ENCODE data around the gene PSMG3. TPM values are rescaled to one million over a fixed set of nuclear protein-coding genes. Genes with fewer than 3 reads are reported as not detected.

The PSMG3 gene
- total and polyA plus RNA-seq, 2 of the 8 experiments (the other 6 are each of a cell fraction or from before 2014, with no cell fraction given): 30.2 to 62.0 TPM

- WGBS, 2 experiments (ENCODE audit: extremely low coverage in 1 of 2, insufficient coverage in 1 of 2, insufficient read length in 1 of 2, insufficient replicate concordance in 2 of 2, low coverage in 1 of 2, low lambda C conversion rate in 2 of 2, missing lambda C conversion rate in 1 of 2): 85% methylated on average over 9 of the region's 12 CpGs; no CpG with 5 or more reads in 1 of the 2 experiments
- TF ChIP-seq RBBP5 (IDR thresholded peaks at IDR 0.05; ENCODE audit: borderline replicate concordance, low read depth, low read length) (no peak), POU5F1 (IDR thresholded peaks at IDR 0.05; ENCODE audit: low read depth, low read length) (no peak), CHD2 (IDR thresholded peaks at IDR 0.05; ENCODE audit: low read length) (no peak), SAP30 (IDR thresholded peaks at IDR 0.05; ENCODE audit: insufficient read depth, insufficient replicate concordance, low read length) (no peak), RXRA (IDR thresholded peaks at IDR 0.05; ENCODE audit: insufficient read depth, low read depth, low read length) (no peak), SIRT6 (IDR thresholded peaks at IDR 0.05; ENCODE audit: low read length) (no peak), NANOG (IDR thresholded peaks at IDR 0.05; ENCODE audit: insufficient read depth, low read depth, low read length, poor library complexity, severe bottlenecking) (no peak), EP300 (IDR thresholded peaks at IDR 0.05; ENCODE audit: borderline replicate concordance in 1 of 2, low read depth in 2 of 2, low read length in 2 of 2) (no peak), KDM4A (IDR thresholded peaks at IDR 0.05; ENCODE audit: low read depth, low read length, severe bottlenecking) (no peak), USF2 (IDR thresholded peaks at IDR 0.05; ENCODE audit: low read length) (no peak), SIX5 (IDR thresholded peaks at IDR 0.05; ENCODE audit: low read depth, low read length) (no peak), TAF1 (IDR thresholded peaks at IDR 0.05; ENCODE audit: low read depth, low read length) (no peak)
Observed at GRCh38 chr7:1598961-1599639, 29.3 kb upstream of the PSMG3 start.

More at GRCh38 chr7:1598961-1599639, 29.3 kb upstream of the PSMG3 start:
- Histone ChIP-seq H3K4me3 (ENCODE audit: extremely low read depth in 1 of 4, insufficient read depth in 2 of 4, low read depth in 3 of 4, low read length in 4 of 4) (no peak overlapping the region), H2AK5ac (ENCODE audit: low read depth, low read length) (no peak overlapping the region), H3K56ac (replicated peaks; ENCODE audit: insufficient read length, low read depth, low read length) (no peak overlapping the region), H4K8ac (ENCODE audit: extremely low read depth, insufficient read depth, low read length) (no peak overlapping the region), H3K79me1 (ENCODE audit: low read depth, low read length) (no peaks in the 10 kb centered on the region), H2BK5ac (ENCODE audit: low read depth, low read length) (no peak overlapping the region), H3K27me3 (replicated peaks in 1 of 4; ENCODE audit: control insufficient read depth in 3 of 4, extremely low read depth in 1 of 4, insufficient read depth in 3 of 4, low read length in 3 of 4) (no peaks in the 10 kb centered on the region), H3K4me2 (ENCODE audit: insufficient read depth in 1 of 2, low read depth in 2 of 2, low read length in 2 of 2) (no peak overlapping the region), H2BK15ac (ENCODE audit: low read length) (0 out of 2 replicates have a peak overlapping the region, but pooled peaks have one; percentile 46), H3K4me1 (replicated peaks in 1 of 4; ENCODE audit: control insufficient read depth in 3 of 4, insufficient read depth in 4 of 4, low read length in 3 of 4) (no peaks in the 10 kb centered on the region), H3K14ac (ENCODE audit: insufficient read length) (no peak overlapping the region), H3K36me3 (ENCODE audit: control insufficient read depth in 2 of 4, insufficient read depth in 4 of 4, low read length in 3 of 4) (no peaks in the 10 kb centered on the region), H2BK20ac (ENCODE audit: low read length) (no peak overlapping the region), H3K9ac (replicated peaks in 1 of 4; ENCODE audit: extremely low read depth in 1 of 4, low read depth in 3 of 4, low read length in 3 of 4) (no peak overlapping the region), H4K20me1 (replicated peaks in 1 of 2; ENCODE audit: control insufficient read depth in 1 of 2, insufficient read depth in 2 of 2, low read length in 2 of 2) (peaks cover 0 to 5% of the 10 kb centered on the region in 2 experiments), H3K23ac (ENCODE audit: insufficient read length) (no peak overlapping the region), H3K79me2 (ENCODE audit: control insufficient read depth in 1 of 2, insufficient read depth in 2 of 2, low read length in 2 of 2) (no peaks in the 10 kb centered on the region), H3K23me2 (ENCODE audit: low read depth, low read length) (peaks cover 12% of the 10 kb centered on the region; the same call in 1 of the 2 replicates), H2BK12ac (ENCODE audit: low read depth, low read length) (no peak overlapping the region), H3K9me3 (ENCODE audit: insufficient read depth in 2 of 2, low read depth in 1 of 2, low read length in 1 of 2) (no peaks in the 10 kb centered on the region), H2BK120ac (replicated peaks; ENCODE audit: low read depth, low read length) (no peak overlapping the region), H3K27ac (ENCODE audit: low read depth, low read length) (no peak overlapping the region), H4K91ac (replicated peaks; ENCODE audit: insufficient read length, low read length) (no peak overlapping the region), H4K5ac (ENCODE audit: insufficient read length, low read depth, low read length) (no peak overlapping the region), H2AFZ (ENCODE audit: low read length) (no peak overlapping the region), H3K18ac (ENCODE audit: extremely low read depth, low read length) (no peak overlapping the region), H3K4ac (replicated peaks; ENCODE audit: insufficient read length, low read depth, low read length) (no peak overlapping the region)
- no peak for DNase-seq (ENCODE audit: low read depth in 1 of 2, low spot score in 2 of 2)
- no peak for FAIRE-seq
- POLR2A ChIA-PET (ENCODE audit: partially characterized antibody): no interaction called here
- CTCF ChIA-PET (ENCODE audit: partially characterized antibody): interaction anchor here (0.7 to 2.3 kb wide), 2 partner anchors 11 to 171 kb away, joined by 5 to 6 read pairs; no protein-coding TSS in a partner anchor
